B cell (primary cell): Measurements from ENCODE around the gene ATP7B.

Experiments used
- CTCF ChIP-seq: fragments of 200-600 bp; IDR thresholded peaks from one replicate; pipeline ENCODE4 v1.8.0; 2022; ENCODE audit warnings: antibody characterized with exemption, mild to moderate bottlenecking
- EZH2 ChIP-seq: IDR thresholded peaks from 2 replicates; pipeline ENCODE4 v1.6.1; 2012; ENCODE audit warnings: borderline replicate concordance, low read depth, mild to moderate bottlenecking, moderate library complexity, low read length; ENCODE audit not compliant: insufficient read depth, poor library complexity, severe bottlenecking

- TF ChIP-seq CTCF: no peak
- no peak for TF ChIP-seq EZH2
These were observed 5.3 kb downstream of the ATP7B start for GRCh38 chr13:52005841-52006522.
